PC-3 (cell line): ENCODE measurements around the gene HLA-DQA1. TPM values are rescaled to one million over a fixed set of nuclear protein-coding genes. Genes with fewer than 3 reads are reported as not detected.
"Not testable (repeated sequence)": the region's sequence is repeated elsewhere in the genome, so short reads cannot be mapped to it uniquely, and the experiment has no call there.

ENCODE experiments used
- ATAC-seq: fragments of 200-7000 bp; cut with Tn5 transposase; 2 replicates; pipeline ENCODE4 v1.9.1; 2020; ENCODE audit warnings: mild to moderate bottlenecking, moderate library complexity
- BruUV-seq: library from RNA; stranded (reverse); fragments of 400-500 nt; replicated peaks from 2 replicates; lab custom pipeline; 2021; lab: Mats Ljungman, UMichigan
- CTCF ChIA-PET: fragments of 300-600 bp; sonication (Branson Sonifier 250); formaldehyde crosslinking; loops from one replicate; lab custom pipeline; 2022; ENCODE audit warnings: antibody characterized with exemption; lab: Charles Lee
- POLR2A ChIA-PET: fragments of 300-600 bp; sonication (Branson Sonifier 250); formaldehyde crosslinking; loops from one replicate; lab custom pipeline; 2022; ENCODE audit warnings: antibody characterized with exemption; ENCODE audit not compliant: unreplicated experiment; lab: Charles Lee
- DNase-seq: peaks from one replicate; pipeline ENCODE4 v3.0.0-alpha.2; 2015
- H2AFZ ChIP-seq: fragments of 300-600 bp; sonication (generic); 2 replicates; pipeline ENCODE4 v1.6.0; 2016; ENCODE audit warnings: antibody characterized with exemption, low read length
- H3F3A ChIP-seq: fragments of 300-600 bp; sonication (generic); one replicate; pipeline ENCODE4 v1.6.0; 2017; ENCODE audit warnings: antibody characterized with exemption, low read length, control low read depth, mild to moderate bottlenecking; ENCODE audit not compliant: unreplicated experiment
- H3K27ac ChIP-seq: fragments of 300-600 bp; sonication (generic); 2 replicates; pipeline ENCODE4 v1.5.1; 2016; ENCODE audit warnings: mild to moderate bottlenecking, low read length
- H3K27me3 ChIP-seq: fragments of 300-600 bp; sonication (generic); 2 replicates; pipeline ENCODE4 v1.6.1; 2016; ENCODE audit warnings: low read length, mixed read lengths
- H3K36me3 ChIP-seq: fragments of 300-600 bp; sonication (generic); 2 replicates; pipeline ENCODE4 v1.6.1; 2016; ENCODE audit warnings: low read depth, mixed run types, low read length, mixed read lengths
- H3K4me1 ChIP-seq: fragments of 300-600 bp; sonication (generic); 2 replicates; pipeline ENCODE4 v1.5.1; 2016; ENCODE audit warnings: low read length; ENCODE audit not compliant: insufficient read depth
- H3K4me2 ChIP-seq: fragments of 300-600 bp; sonication (generic); 2 replicates; pipeline ENCODE4 v1.6.0; 2016; ENCODE audit warnings: low read length
- H3K4me3 ChIP-seq: fragments of 300-600 bp; sonication (generic); 2 replicates; pipeline ENCODE4 v1.5.1; 2016; ENCODE audit warnings: mild to moderate bottlenecking, low read length, mixed read lengths
- H3K79me2 ChIP-seq: fragments of 300-600 bp; sonication (generic); 2 replicates; pipeline ENCODE4 v1.6.1; 2017; ENCODE audit warnings: low read length, mixed read lengths
- H3K9ac ChIP-seq: fragments of 300-600 bp; sonication (generic); 2 replicates; pipeline ENCODE4 v1.6.0; 2016; ENCODE audit warnings: mild to moderate bottlenecking, low read length
- H3K9me2 ChIP-seq: fragments of 300-600 bp; sonication (generic); replicated peaks from 2 replicates; pipeline ENCODE4 v1.6.1; 2016; ENCODE audit warnings: mixed run types, low read length, mixed read lengths
- H3K9me3 ChIP-seq: fragments of 300-600 bp; sonication (generic); 2 replicates; pipeline ENCODE4 v1.6.1; 2016; ENCODE audit warnings: low read length, mixed read lengths
- H4K20me1 ChIP-seq: fragments of 300-600 bp; sonication (generic); 2 replicates; pipeline ENCODE4 v1.6.1; 2016; ENCODE audit warnings: low read length, mixed read lengths
- EZH2 ChIP-seq: fragments of 300-600 bp; sonication (generic); IDR thresholded peaks from one replicate; pipeline ENCODE4 v1.6.1; 2017; ENCODE audit warnings: antibody characterized with exemption, mild to moderate bottlenecking, low read length; ENCODE audit not compliant: unreplicated experiment
- EZH2phosphoT487 ChIP-seq: fragments of 300-600 bp; sonication (generic); IDR thresholded peaks from 2 replicates; pipeline ENCODE4 v1.6.1; 2018; ENCODE audit warnings: mild to moderate bottlenecking, antibody characterized with exemption, low read length, borderline replicate concordance
- intact Hi-C: fragments of 100-400 bp; cut with micrococcal nuclease; formaldehyde crosslinking; loops from 2 replicates; pipeline ENCODE4 v1.9.0; 2023
- total RNA-seq: library from RNA; depleted of rRNA; stranded (reverse); fragments of >200 nt; gene quantifications from 2 replicates; pipeline ENCODE4 v1.2.3, GENCODE V29; 2014
- TF ChIP-seq, protein P1 (sequence below): fragments of 300-600 bp; sonication (generic); conservative IDR thresholded peaks from 2 replicates; pipeline ENCODE4 v1.5.1; 2017; ENCODE audit warnings: antibody characterized with exemption, low read depth, mild to moderate bottlenecking, low read length

The HLA-DQA1 gene
- total RNA-seq, 1 experiment from 2014 or later: not detected

DNA sequence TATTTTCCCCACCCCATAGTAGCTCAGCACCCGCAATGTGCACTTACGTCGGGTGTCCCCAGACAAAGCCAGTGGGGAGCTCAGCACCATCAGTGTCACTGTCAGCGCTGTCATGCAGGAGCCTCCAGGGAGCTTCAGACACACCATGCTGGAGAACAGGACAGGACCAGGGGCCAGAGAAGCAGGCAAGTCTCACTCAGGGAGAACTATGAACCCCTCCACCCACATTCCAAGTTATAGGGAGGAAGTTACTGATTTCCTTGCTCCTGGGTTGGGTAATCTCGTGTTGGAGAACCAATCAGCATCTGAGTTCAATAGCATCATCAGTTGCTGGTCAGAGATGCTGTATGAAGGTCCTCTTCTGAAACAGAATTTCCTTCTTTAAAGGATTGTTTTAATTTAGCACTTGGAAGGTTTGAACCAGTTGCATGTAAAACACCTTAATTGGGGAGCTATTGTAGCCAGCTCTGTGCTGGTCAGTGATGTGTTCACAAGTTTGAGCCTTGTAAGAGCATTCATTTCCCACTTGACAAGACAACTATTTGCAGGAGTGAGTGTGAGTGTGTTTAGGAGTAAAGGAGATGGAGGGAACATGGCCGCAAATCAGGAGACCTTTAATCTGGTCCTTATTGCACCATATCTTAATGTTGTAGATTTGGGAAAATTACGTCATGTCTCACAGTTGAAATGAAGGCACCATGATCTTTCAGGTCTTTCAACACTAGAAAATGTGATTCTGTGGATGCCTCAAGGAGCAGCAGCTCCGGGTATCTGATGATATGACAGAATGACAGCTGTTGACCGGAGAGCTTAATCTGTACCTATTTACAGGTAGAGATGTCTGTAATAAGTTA is 47.4 kb upstream of the HLA-DQA1 start, which contains the start of gene HLA-DRB1:
TSS of gene HLA-DRB1 (minus strand) at position 253 of the 854 bp plus-strand sequence. CDS start at position 147, 106 bp downstream.
- no peaks in the 10 kb centered on the region for H3K9me2 ChIP-seq
- H3F3A ChIP-seq: no peaks in the 10 kb centered on the region
- no TSS peak for BruUV-seq
- no peaks in the 10 kb centered on the region for H3K27me3 ChIP-seq
- H3K4me1 ChIP-seq: no peaks in the 10 kb centered on the region
- intact Hi-C loops: no loop called here
- no peak within 1 kb of the TSS for H3K27ac ChIP-seq
- DNase-seq (peak; percentile 25), ATAC-seq (peak; percentile 82; the same call in 1 of the 2 replicates)
- H3K4me2 ChIP-seq: no peak within 1 kb of the TSS
- no peaks in the 10 kb centered on the region for H4K20me1 ChIP-seq
- no peaks in the 10 kb centered on the region for H3K36me3 ChIP-seq
- H2AFZ ChIP-seq: no peak within 1 kb of the TSS
- ChIA-PET CTCF (no interaction called here), POLR2A (no interaction called here)
- H3K4me3 ChIP-seq: no peak within 1 kb of the TSS
- H3K9me3 ChIP-seq: no peaks in the 10 kb centered on the region
- H3K9ac ChIP-seq: no peak within 1 kb of the TSS
- H3K79me2 ChIP-seq: no peaks in the 10 kb centered on the region
- no peak for TF ChIP-seq EZH2phosphoT487
- TF ChIP-seq, protein P1, sequence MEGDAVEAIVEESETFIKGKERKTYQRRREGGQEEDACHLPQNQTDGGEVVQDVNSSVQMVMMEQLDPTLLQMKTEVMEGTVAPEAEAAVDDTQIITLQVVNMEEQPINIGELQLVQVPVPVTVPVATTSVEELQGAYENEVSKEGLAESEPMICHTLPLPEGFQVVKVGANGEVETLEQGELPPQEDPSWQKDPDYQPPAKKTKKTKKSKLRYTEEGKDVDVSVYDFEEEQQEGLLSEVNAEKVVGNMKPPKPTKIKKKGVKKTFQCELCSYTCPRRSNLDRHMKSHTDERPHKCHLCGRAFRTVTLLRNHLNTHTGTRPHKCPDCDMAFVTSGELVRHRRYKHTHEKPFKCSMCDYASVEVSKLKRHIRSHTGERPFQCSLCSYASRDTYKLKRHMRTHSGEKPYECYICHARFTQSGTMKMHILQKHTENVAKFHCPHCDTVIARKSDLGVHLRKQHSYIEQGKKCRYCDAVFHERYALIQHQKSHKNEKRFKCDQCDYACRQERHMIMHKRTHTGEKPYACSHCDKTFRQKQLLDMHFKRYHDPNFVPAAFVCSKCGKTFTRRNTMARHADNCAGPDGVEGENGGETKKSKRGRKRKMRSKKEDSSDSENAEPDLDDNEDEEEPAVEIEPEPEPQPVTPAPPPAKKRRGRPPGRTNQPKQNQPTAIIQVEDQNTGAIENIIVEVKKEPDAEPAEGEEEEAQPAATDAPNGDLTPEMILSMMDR: no peak
- no peak for TF ChIP-seq EZH2

DNA sequence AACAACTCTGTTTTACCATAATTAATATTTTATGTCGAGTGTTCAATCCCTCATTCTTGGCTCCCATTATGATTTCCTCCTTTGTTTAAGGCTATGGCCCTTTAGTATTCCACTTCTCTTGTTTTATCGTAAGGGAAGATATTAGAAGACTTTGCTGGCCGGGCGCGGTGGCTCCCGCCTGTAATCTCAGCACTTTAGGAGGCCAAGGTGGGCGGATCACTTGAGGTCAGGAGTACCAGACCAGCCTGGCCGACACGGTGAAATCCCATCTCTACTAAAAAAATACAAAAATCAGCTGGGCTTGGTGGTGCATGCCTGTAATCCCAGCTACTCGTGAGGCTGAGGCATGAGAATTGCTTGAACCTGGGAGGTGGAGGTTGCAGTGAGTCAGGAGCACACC is 46.5 kb upstream of the HLA-DQA1 start:
- H3K9me3 ChIP-seq, ATAC-seq, H3K36me3 ChIP-seq, H3F3A ChIP-seq, CTCF ChIA-PET, DNase-seq, intact Hi-C loops, H3K4me1 ChIP-seq, H3K4me3 ChIP-seq, H3K79me2 ChIP-seq, POLR2A ChIA-PET, H3K27ac ChIP-seq, H3K9me2 ChIP-seq, BruUV-seq, H3K4me2 ChIP-seq, H4K20me1 ChIP-seq, H3K27me3 ChIP-seq, H3K9ac ChIP-seq, H2AFZ ChIP-seq: not testable (repeated sequence)

DNA sequence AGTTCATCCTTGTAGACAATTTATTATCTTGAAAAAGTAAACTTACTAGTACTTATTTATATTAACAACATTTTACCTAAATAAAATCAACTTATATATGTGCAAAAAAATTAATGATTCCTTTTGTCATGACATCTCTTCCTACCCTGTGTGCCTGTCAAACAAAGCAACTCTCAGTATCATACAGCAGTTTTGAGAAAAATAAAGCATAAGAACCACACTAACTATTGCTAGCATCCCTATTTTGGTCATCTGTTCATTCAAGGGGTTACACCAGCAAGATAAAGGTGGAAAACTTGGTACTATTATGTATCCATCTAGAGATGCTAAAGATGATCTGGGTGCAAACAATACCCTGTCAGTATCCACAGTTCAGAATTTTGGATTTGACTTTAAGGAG is 40.2 kb upstream of the HLA-DQA1 start:
- Histone ChIP-seq H3K4me3 (no peak overlapping the region), H3K4me1 (no peaks in the 10 kb centered on the region), H3K27me3 (no peaks in the 10 kb centered on the region), H3K79me2 (no peaks in the 10 kb centered on the region), H3K9ac (no peak overlapping the region), H4K20me1 (no peaks in the 10 kb centered on the region), H3K9me3 (no peaks in the 10 kb centered on the region), H3K4me2 (no peak overlapping the region), H3K27ac (no peak overlapping the region), H3K36me3 (no peaks in the 10 kb centered on the region), H2AFZ (no peak overlapping the region), H3F3A (no peaks in the 10 kb centered on the region), H3K9me2 (no peaks in the 10 kb centered on the region)
- ChIA-PET CTCF (no interaction called here), POLR2A (no interaction called here)
- intact Hi-C loops: no loop called here
- TF ChIP-seq EZH2 (no peak), EZH2phosphoT487 (no peak)
- TF ChIP-seq, protein P1: no peak
- BruUV-seq: no TSS peak
- ATAC-seq (no peak), DNase-seq (no peak)
